OCI-LY7 (cell line): ENCODE measurements around the gene PIM3. TPM values are rescaled to one million over a fixed set of nuclear protein-coding genes. Genes with fewer than 3 reads are reported as not detected.

Experiments used
- BruUV-seq: library from RNA; stranded (reverse); fragments of 400-500 nt; replicated peaks from 2 replicates; lab custom pipeline; 2021; lab: Mats Ljungman, UMichigan
- CTCF ChIA-PET: fragments of 300-600 bp; sonication (Branson Sonifier 250); formaldehyde crosslinking; loops from one replicate; lab custom pipeline; 2022; ENCODE audit warnings: antibody characterized with exemption; ENCODE audit not compliant: unreplicated experiment; lab: Charles Lee
- POLR2A ChIA-PET: fragments of 300-600 bp; sonication (Branson Sonifier 250); formaldehyde crosslinking; loops from one replicate; lab custom pipeline; 2022; ENCODE audit warnings: antibody characterized with exemption; lab: Charles Lee
- DNase-seq: peaks from one replicate; pipeline ENCODE4 v3.0.0-alpha.2; 2015; ENCODE audit warnings: low spot score
- H2AFZ ChIP-seq: fragments of 200-600 bp; sonication (generic), shearing (Covaris generic); 2 replicates; pipeline ENCODE4 v1.6.1; 2014; ENCODE audit warnings: mild to moderate bottlenecking, antibody characterized with exemption, low read length, moderate library complexity
- H3K27ac ChIP-seq: fragments of 200-600 bp; sonication (generic); 2 replicates; pipeline ENCODE4 v1.5.1; 2014; ENCODE audit warnings: mixed run types, low read depth, mild to moderate bottlenecking, moderate library complexity, low read length, inconsistent platforms; ENCODE audit not compliant: poor library complexity, severe bottlenecking
- H3K36me3 ChIP-seq: fragments of 200-600 bp; sonication (generic); 2 replicates; pipeline ENCODE4 v1.6.1; 2014; ENCODE audit warnings: mild to moderate bottlenecking, antibody characterized with exemption, low read length, moderate library complexity, mixed read lengths; ENCODE audit not compliant: insufficient read depth
- H3K4me1 ChIP-seq: fragments of 200-600 bp; sonication (generic); 2 replicates; pipeline ENCODE4 v1.5.1; 2014; ENCODE audit warnings: mild to moderate bottlenecking, low read length; ENCODE audit not compliant: insufficient read depth, poor library complexity, severe bottlenecking
- H3K4me2 ChIP-seq: fragments of 200-600 bp; sonication (generic); 2 replicates; pipeline ENCODE4 v1.6.1; 2014; ENCODE audit warnings: mild to moderate bottlenecking, low read length
- H3K4me3 ChIP-seq: fragments of 200-600 bp; sonication (generic); 2 replicates; pipeline ENCODE4 v1.5.1; 2014; ENCODE audit warnings: mild to moderate bottlenecking, low read depth, low read length; ENCODE audit not compliant: poor library complexity, severe bottlenecking
- H3K79me2 ChIP-seq: fragments of 200-600 bp; sonication (generic); 2 replicates; pipeline ENCODE4 v1.6.1; 2016; ENCODE audit warnings: low read depth, mild to moderate bottlenecking, low read length, moderate library complexity, mixed read lengths; ENCODE audit not compliant: insufficient read depth
- H3K9me2 ChIP-seq: fragments of 200-600 bp; sonication (generic); 2 replicates; pipeline ENCODE4 v1.6.1; 2016; ENCODE audit warnings: mild to moderate bottlenecking, low read length, mixed read lengths; ENCODE audit not compliant: insufficient read depth
- H3K9me3 ChIP-seq: fragments of 200-600 bp; sonication (generic); 2 replicates; pipeline ENCODE4 v1.6.1; 2014; ENCODE audit warnings: mild to moderate bottlenecking, mixed run types, low read length, mixed read lengths
- H4K20me1 ChIP-seq: fragments of 200-600 bp; sonication (generic); 2 replicates; pipeline ENCODE4 v1.6.1; 2014; ENCODE audit warnings: mild to moderate bottlenecking, antibody characterized with exemption, low read length, moderate library complexity, mixed read lengths; ENCODE audit not compliant: insufficient read depth
- CTCF ChIP-seq: fragments of 200-600 bp; sonication (generic); conservative IDR thresholded peaks from 2 replicates; pipeline ENCODE4 v1.5.1; 2014; ENCODE audit warnings: mild to moderate bottlenecking, antibody characterized with exemption, low read length, moderate library complexity, mixed read lengths
- EZH2phosphoT487 ChIP-seq: fragments of 200-600 bp; sonication (generic); IDR thresholded peaks from 2 replicates; pipeline ENCODE4 v1.6.1; 2018; ENCODE audit warnings: low read depth, borderline replicate concordance, mild to moderate bottlenecking, mixed run types, antibody characterized with exemption, low read length, moderate library complexity, mixed read lengths
- intact Hi-C: fragments of 100-400 bp; cut with micrococcal nuclease; formaldehyde crosslinking; loops from one replicate; pipeline ENCODE4 v1.10.0; 2022; ENCODE audit not compliant: unreplicated experiment
- total RNA-seq, 2 experiments: library from RNA; depleted of rRNA in 1 of 2; stranded (reverse); fragments of >200 nt in 1 of 2; shearing (Covaris generic) in 1 of 2; gene quantifications; 2 replicates each; pipeline ENCODE4 v1.2.3, GENCODE V29; 2014 to 2022

Gene PIM3
- total RNA-seq, 2 experiments from 2014 or later: 60.5 to 81.7 TPM

GRCh38 chr22:49921508-49922278 lies 38.9 kb upstream of the PIM3 start:
- Histone ChIP-seq H3K36me3 (no peaks in the 10 kb centered on the region), H2AFZ (no peak overlapping the region), H3K4me3 (no peak overlapping the region), H3K9me3 (no peaks in the 10 kb centered on the region), H3K79me2 (peaks cover 8% of the 10 kb centered on the region; the same call in 1 of the 2 replicates), H3K27ac (no peak overlapping the region), H3K9me2 (no peaks in the 10 kb centered on the region), H3K4me2 (no peak overlapping the region), H4K20me1 (no peaks in the 10 kb centered on the region), H3K4me1 (peaks cover 50% of the 10 kb centered on the region)
- no peak for DNase-seq
- CTCF ChIA-PET: interaction anchor here (1.2 kb wide), 1 partner anchor 9 kb away, joined by 3 read pairs; no protein-coding TSS in a partner anchor
- TF ChIP-seq EZH2phosphoT487 (no peak), CTCF (no peak)
- intact Hi-C loops: no loop called here
- no TSS peak for BruUV-seq
- POLR2A ChIA-PET: no interaction called here

- Histone ChIP-seq H3K79me2 (peaks cover 4% of the 10 kb centered on the region; the same call in 1 of the 2 replicates), H3K4me3 (no peak overlapping the region), H3K9me3 (no peaks in the 10 kb centered on the region), H3K4me2 (no peak overlapping the region), H3K4me1 (peaks cover 45% of the 10 kb centered on the region), H4K20me1 (no peaks in the 10 kb centered on the region), H3K36me3 (no peaks in the 10 kb centered on the region), H3K9me2 (no peaks in the 10 kb centered on the region), H3K27ac (no peak overlapping the region), H2AFZ (no peak overlapping the region)
- intact Hi-C loops: no loop called here
- TF ChIP-seq CTCF (no peak), EZH2phosphoT487 (no peak)
- POLR2A ChIA-PET: no interaction called here
- no peak for DNase-seq
- CTCF ChIA-PET: no interaction called here
- no TSS peak for BruUV-seq
Measured at GRCh38 chr22:49922484-49922883, 38.1 kb upstream of the PIM3 start.

GRCh38 chr22:49922926-49923325 lies 37.6 kb upstream of the PIM3 start:
- no peaks in the 10 kb centered on the region for H4K20me1 ChIP-seq
- no peak for DNase-seq
- no peaks in the 10 kb centered on the region for H3K9me2 ChIP-seq
- no TSS peak for BruUV-seq
- POLR2A ChIA-PET: no interaction called here
- intact Hi-C loops: no loop called here
- no peaks in the 10 kb centered on the region; the same call in 1 of the 2 replicates for H3K79me2 ChIP-seq
- H3K4me3 ChIP-seq: no peak overlapping the region
- H3K4me2 ChIP-seq: peak overlapping the region; percentile 75; the same call in 1 of the 2 replicates
- CTCF ChIA-PET: no interaction called here
- H3K9me3 ChIP-seq: no peaks in the 10 kb centered on the region
- H3K27ac ChIP-seq: no peak overlapping the region
- H2AFZ ChIP-seq: no peak overlapping the region
- no peaks in the 10 kb centered on the region for H3K36me3 ChIP-seq
- H3K4me1 ChIP-seq: peaks cover 43% of the 10 kb centered on the region
- TF ChIP-seq EZH2phosphoT487 (no peak), CTCF (no peak)
